NCI-H510A treated with DMSO at 0.1 percent for 48 hours (cell line): ENCODE data around the gene FSTL4.
A peak's percentile ranks its signal among the peaks of the same experiment; 100 is the strongest.

Experiments used
- DNase-seq: peaks from one replicate; lab custom pipeline; 2025; lab: John Stamatoyannopoulos, UW

FSTL4 gene

DNA sequence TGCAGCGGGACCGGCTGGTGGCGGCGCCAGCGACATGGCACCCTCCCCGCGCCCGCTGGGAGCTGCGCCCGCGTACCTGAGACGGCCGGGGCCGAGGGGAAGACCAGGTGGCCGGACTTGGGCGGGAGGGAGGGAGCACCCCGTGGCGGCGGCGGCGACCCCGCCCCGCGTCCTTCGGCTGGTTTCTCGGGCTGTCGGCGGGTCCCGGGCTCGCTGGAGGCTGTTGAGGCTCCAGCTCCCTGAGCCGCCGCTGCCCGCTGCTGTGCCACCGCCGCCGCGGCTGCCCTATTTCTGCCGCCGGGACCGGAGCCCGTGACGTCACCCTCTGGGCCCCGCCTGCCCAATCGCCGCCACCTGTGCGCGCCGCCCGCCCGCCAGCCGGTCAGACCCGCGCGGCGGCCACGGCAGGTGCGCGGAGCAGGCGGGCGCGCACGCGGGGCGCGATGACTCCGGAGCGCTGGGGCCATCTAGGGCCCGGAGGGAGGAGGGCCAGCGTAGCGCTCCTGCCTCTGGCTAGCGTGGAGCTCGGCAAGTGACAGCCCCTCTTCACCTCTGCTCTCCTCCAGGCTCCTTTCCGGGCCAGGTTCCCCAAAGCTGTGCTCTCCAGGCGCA, at the start of gene FSTL4:
Gene FSTL4, minus strand, starts transcription at position 293 of the 612 bp plus-strand sequence.
- DNase-seq, result peak; percentile 51

- no peak for DNase-seq
Observed at GRCh38 chr5:133661389-133661788, 49.0 kb upstream of the FSTL4 start.

- DNase-seq, result no peak
Observed at GRCh38 chr5:133658327-133658726, 46.0 kb upstream of the FSTL4 start.

GRCh38 chr5:133657036-133657435, 44.7 kb upstream of the FSTL4 start:
- no peak for DNase-seq

DNA sequence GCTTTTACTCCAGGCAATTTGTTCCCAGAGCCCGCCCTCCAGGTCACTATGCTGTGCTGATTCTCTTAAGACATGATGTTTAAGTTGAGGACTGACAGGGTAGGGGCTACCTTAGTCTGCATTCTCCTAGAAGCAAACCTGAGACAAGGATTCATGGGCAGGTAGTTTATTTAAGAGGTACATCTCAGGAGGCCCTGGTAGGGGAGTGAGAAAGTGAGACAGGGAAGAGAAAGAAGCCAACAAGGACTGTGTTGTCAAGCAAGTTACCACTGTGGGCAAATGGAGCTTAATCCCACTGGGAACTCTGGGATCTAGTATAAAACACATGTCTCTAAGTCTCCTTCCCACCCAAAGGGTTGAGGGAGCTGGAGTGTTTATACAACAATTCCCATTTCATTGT, 43.6 kb upstream of the FSTL4 start:
- no peak for DNase-seq

GRCh38 chr5:133653760-133654049, 41.4 kb upstream of the FSTL4 start:
- no peak for DNase-seq

DNA sequence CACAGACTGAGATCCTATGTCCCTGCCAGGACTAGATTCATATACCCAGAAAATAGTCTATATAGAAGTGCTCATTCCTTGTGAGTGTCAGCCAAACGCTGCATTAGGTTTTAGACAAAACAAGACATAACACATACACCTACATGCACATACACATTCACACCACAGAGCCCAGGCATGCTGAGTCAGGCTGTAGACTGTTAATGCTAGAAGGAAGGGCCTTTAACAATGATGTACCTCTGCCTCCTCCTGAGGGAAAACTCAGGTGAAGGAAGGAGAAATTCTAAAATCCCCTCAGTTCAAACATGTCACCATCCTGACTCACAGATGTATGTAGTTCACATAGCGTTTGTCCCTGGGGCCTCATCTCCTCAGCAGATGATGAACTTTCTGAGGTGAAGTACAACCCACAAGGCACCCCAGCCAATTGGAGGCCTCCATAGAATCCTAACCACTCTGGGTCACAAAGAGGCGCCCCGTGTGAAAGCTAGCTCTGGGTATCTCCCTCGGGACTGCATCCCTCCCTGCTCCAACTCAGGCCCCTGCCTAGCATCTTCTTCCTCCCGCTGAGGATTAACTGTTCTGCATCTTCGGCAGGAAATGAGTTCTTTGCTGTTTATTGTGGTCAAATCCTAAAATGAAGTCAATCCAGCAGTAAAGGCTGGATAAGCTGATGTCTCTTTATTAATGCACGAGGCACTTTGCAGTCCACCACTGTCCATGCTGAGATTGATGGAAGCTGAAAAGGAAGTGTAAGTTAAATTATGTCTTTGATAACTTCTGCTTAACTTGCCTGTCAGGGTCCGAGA, 40.8 kb upstream of the FSTL4 start:
- no peak for DNase-seq

- no peak for DNase-seq
Observed at GRCh38 chr5:133644000-133644865, 31.9 kb upstream of the FSTL4 start.

DNA sequence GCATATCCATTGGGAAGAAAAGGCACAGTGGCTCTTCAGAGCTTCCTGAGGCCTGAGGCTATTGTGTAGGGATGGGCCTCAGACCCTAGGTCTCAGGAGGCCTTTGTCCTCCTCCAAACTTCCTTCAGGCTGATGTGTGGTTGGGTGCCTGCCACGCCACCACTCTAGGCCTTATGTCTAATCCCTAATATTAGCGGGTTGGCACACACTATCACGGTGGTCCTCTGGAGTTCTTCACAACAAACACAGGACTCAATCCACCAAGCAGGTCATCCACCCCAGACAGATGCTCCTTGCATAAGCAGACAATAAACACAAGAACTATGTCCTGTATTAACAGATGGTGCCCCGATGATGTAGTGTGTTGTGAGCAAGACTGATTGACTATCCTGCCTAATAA, 31.0 kb upstream of the FSTL4 start:
- DNase-seq, result no peak

GRCh38 chr5:133642153-133642722, 29.9 kb upstream of the FSTL4 start:
- DNase-seq, result no peak

- DNase-seq, result no peak
Observed at GRCh38 chr5:133641683-133642082, 29.3 kb upstream of the FSTL4 start.

DNA sequence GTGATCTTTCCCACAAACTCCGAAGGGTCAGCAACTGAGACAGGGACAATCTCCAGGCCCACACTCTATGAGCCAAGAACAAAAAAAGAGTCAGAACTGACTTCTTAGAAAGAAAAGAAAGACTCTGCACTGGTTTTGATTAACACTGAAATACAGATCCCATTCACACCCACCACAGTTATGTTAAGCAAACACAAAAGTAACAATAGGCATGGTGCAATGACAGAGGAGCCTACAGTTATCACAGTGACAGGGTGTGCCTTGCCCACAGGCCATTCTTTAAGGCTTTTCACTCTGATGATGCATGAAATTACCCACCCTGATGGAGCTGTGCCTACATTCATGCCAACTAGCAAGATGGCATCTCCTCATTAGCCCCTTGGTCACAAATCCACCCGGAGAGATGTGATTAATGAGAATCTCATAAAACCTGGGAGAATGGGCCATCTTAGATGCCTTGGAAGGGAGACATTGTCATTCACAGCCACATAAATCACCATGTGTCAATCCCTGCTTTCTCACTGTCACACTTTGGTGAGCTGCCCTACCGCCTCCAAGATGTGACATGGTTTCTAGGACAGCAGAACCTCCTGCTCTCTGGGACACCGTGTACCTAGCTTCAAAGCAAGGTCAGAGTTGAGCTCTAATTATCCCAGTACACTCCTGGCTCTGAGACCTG, 27.6 kb upstream of the FSTL4 start:
- DNase-seq, result no peak

DNA sequence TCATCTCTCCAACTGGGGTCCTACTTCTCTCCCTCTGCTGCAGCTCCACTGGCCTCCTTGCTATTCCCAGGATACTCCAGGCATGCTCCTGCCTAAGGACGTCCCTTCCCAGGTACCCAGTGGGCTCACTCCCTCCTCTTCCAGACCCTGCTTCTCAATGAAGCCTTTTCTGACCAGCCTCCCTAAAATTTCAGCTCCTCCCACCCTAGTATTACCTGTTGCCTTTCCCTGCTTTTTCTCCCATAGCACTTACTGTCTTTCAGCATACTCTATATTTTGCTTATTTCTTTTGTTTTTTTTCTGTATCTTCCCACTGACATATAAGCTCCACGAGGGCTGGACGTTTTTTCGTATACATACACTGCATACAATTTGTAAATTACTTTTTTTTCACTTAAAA, 26.1 kb upstream of the FSTL4 start:
- DNase-seq, result no peak

- DNase-seq, result no peak
Observed at GRCh38 chr5:133637206-133637605, 24.9 kb upstream of the FSTL4 start.

DNA sequence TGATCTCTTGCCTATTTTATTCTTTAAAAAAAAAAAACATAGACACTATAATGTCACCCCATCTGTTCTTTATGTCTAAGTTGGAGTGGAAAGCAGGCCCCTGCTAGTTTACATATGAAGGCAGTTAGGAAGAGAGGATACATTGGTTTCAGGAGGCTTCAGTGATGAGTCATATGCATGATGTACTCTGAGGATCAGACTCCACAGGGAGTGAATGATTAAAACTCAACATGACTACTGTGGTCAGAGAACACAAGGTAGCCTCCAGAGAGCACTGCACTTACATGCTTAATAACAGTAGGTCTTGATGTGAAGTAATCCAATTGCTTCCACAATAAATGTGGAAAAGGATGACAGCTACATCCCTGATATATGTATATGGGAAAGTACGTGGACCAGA, 22.7 kb upstream of the FSTL4 start:
- DNase-seq, result no peak

DNA sequence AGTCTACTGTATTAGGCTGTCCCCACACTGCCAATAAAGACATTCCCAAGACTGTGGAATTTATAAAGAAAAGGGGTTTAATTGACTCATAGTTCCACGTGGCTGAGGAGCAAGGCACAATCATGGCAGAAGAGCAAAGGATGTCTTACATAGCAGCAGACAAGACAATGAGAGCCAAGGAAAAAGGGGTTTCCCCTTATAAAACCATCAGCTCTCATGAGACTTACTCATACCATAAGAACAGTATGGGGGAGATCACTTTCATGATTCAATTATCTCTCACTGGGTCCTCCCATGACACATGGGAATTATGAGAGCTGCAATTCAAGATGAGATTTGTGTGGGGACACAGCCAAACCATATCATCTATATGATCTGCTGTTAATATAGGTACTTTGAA, 14.8 kb upstream of the FSTL4 start:
- DNase-seq, result no peak

DNA sequence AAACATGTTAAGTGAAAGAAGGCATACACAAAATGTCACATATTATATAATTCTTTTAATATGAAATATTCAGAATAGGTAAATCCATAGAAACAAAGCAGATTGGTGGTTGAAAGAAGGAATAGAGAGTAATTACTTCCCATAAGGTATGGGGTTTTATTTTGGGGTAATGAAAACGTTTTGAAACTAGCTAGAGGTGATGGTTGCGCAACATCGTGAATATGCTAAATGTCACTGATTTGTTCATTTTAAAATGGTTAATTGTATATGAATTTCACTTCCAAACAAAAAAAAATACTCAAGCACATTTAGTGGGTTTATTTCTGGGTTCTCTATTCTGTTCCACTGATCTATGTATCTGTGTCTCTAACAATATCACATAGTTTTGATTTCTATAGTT, 12.0 kb upstream of the FSTL4 start:
- DNase-seq, result no peak

GRCh38 chr5:133618141-133618540, 5.8 kb upstream of the FSTL4 start:
- peak; percentile 36 for DNase-seq

GRCh38 chr5:133613743-133614142, 1.4 kb upstream of the FSTL4 start:
- DNase-seq, result no peak

DNA sequence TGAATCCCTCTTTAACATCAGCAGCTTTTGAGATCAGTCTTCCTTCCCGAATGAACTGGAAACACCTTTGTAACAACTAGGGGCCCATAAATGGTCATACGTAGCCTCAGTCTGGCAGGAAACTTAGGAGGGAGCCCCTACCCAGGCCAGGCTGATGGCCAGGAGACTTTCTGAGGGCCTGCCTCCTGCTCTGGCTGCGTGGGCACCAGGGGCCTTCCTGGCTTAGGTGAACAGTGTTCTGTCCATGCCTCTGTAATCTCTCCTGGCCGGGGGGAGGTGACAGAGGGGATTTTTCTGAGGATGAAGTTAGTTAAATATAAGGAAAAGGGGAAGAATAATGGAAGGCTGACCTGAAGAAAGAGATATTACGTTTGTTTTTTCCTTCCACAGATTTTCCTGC, 843 bp upstream of the FSTL4 start:
- no peak for DNase-seq

GRCh38 chr5:133611357-133612248, 738 bp downstream of the FSTL4 start:
- peak; percentile 45 for DNase-seq
